ENCODE measurements around the gene TMEM115.

The TMEM115 gene

GRCh38 chr3:50327943-50328691 is 31.2 kb downstream of the TMEM115 start, which contains the start of gene TUSC2:
Gene TUSC2, minus strand, starts transcription at chr3:50328223. Its CDS starts 124 bp downstream, at chr3:50328099.
- DNase-seq = peak; percentile 82

- DNase-seq = no peak
Observed at GRCh38 chr3:50327129-50327528, 32.2 kb downstream of the TMEM115 start.

- DNase-seq = no peak
Observed at GRCh38 chr3:50326182-50326541, 33.2 kb downstream of the TMEM115 start.

- DNase-seq = no peak
Observed at GRCh38 chr3:50325497-50326181, 33.7 kb downstream of the TMEM115 start.

DNA sequence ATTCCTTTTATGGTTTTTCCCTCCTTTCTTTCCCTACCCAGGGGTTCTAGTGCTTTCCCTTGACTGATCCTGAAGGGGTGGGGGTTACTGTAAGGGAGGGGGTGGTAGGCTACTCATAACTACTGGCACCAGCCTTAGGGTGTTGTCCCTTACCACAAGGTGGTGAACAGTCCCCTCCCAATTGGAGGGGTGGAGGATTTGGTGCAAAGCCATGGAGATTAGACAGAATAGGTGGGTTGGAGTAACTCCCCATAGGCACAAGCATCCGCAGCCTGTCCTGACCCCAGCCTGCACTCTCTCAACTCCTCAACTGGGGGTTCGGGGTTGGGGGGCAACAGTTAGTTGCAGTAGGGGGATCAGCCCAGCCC is 34.2 kb downstream of the TMEM115 start:
- no peak for DNase-seq

- no peak for DNase-seq
Observed at GRCh38 chr3:50324351-50325112, 34.8 kb downstream of the TMEM115 start.

GRCh38 chr3:50323614-50324199 is 35.6 kb downstream of the TMEM115 start:
- no peak for DNase-seq

DNA sequence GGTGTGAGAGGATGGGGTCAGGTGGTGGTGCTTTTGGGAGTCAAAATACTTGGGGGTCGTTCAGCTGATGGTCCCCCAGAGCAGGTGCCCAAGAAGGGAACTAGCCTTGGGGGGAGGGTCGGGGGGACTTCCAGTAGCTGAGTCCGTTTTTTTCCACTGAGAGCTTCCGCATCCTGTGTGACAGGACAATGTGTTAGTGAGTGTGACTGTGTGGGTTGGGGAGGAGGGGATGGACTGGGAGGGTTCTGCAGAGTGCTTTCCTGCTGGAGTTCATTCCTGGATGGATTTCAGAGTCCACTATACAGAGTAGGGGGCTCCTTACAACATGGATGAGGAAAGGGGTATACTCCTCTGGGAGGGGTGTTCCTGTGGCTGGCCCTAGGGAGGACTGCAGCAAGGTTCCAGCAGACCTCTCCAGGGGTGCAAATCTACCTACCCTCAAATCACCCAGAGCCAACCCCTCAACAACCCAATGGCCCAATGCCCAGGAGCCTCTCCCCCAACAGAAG is 36.2 kb downstream of the TMEM115 start:
- DNase-seq = no peak

GRCh38 chr3:50322386-50323091 is 36.8 kb downstream of the TMEM115 start, which contains the start of gene HYAL2:
Gene HYAL2, minus strand, starts transcription at chr3:50322745. Its CDS starts 2,256 bp downstream, at chr3:50320489.
- DNase-seq = no peak

DNA sequence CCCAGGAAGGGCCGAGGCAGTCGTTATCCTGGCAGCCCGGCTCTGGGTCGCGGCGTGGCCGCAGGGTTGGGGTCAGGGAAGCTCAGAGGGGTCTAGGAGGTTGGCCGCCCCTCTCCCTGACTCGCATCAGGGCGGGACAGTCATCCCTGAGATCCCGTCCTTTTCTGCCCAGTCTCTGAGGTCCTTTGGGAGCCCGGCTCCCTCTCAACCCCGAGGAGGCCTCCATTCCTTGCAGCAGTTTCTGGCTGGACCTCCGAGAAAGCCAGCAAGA is 37.3 kb downstream of the TMEM115 start:
- no peak for DNase-seq

GRCh38 chr3:50321336-50322114 is 37.8 kb downstream of the TMEM115 start:
- peak; percentile 37 for DNase-seq

- no peak for DNase-seq
Observed at GRCh38 chr3:50320853-50321335, 38.4 kb downstream of the TMEM115 start.

DNA sequence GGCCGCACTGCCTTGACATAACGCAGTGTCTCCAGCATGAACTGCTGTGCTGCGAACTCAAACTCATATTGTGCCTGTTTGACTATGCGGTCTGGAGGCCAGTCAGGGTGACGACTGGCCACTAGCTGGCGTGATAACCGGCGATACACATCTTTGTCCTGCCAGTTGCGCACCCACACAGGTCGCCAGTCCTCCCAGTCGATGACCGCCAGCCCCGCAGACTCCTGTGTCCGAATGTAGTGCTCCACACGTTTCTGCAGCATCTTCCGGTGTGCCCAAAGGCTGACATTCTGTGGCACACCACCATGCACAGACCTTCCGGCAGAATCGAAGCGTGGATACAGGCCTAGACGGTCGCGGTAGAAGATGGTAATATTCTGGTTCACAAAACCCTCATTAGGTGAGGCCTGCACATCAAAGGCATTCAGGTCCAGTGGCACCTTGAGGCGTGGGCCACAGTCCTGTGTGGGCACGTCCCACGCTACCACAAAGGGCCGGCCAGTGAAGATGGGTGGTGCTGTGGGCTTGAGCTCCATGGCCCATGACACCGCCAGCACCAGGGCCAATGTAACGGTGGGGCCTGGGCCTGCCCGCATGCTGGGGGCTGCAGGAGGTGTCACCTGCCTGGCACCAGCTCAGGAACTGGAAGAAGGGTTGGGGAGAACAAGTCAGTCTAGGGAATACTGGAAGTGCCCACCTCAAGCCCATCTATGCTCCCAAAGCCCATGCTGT is 39.3 kb downstream of the TMEM115 start:
- no peak for DNase-seq

GRCh38 chr3:50319181-50319893 is 40.0 kb downstream of the TMEM115 start:
- no peak for DNase-seq

GRCh38 chr3:50318615-50319014 is 40.7 kb downstream of the TMEM115 start:
- DNase-seq = no peak

GRCh38 chr3:50318163-50318562 is 41.2 kb downstream of the TMEM115 start:
- DNase-seq = no peak

GRCh38 chr3:50317300-50317699 is 42.0 kb downstream of the TMEM115 start:
- no peak for DNase-seq

DNA sequence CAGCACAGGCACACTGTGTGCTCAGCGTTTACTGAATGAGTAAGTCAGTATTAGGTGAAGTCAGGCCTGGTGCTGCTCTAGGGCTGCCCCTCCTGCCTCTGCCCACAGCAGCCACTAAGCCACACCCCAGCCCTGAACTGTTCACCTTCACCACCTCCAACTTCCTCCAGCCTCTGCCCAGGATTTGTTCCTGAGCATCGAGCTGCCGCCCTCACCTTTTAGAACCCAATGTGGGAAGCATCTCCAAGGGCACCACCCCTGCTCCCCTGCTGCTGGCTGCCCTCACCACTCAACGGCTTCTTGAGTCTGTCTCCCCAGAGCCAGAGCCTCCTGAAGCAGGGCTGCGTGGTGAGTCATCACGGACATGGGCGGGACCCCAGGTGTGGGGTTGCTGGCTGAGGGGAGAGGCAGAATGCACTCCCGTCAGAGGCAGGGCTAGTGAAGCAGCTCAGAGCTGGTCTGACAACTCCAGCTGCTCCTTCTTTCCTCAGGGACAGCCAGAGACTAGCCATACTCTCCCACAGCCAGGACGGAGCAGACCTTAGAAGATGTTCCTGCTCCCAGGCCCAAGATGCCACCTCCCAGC is 42.6 kb downstream of the TMEM115 start:
- no peak for DNase-seq

- DNase-seq = no peak
Observed at GRCh38 chr3:50314816-50315215, 44.5 kb downstream of the TMEM115 start.

DNA sequence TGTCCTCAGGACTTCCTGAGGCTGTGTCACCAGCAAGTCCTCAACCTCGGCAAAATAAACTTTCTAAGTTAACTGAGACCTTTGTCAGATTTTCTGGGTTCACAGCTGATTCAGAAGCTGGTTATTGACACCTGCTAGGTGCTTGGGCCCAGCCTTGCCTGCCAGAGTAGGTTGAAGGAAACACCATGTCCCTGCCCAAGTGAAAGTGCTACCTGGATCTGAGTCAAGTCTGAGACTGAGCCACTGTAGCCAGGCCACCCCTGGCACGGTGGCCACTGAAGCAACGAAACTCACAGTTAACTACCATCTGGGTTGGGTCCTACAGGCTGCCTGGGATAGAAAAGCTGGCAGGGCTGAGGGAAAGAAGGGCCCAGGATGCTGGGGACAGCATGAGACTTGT is 45.0 kb downstream of the TMEM115 start:
- DNase-seq = no peak
